Neutrophil (primary cell): ENCODE results near the gene OR10R2.

ENCODE experiments used
- H3K27ac ChIP-seq: fragments of 200-600 bp; sonication (generic); 2 replicates; pipeline ENCODE4 v1.5.1; 2016; ENCODE audit warnings: mild to moderate bottlenecking, moderate library complexity
- H3K27me3 ChIP-seq: fragments of 200-600 bp; sonication (generic); 2 replicates; pipeline ENCODE4 v1.6.0; 2016; ENCODE audit warnings: mild to moderate bottlenecking
- H3K36me3 ChIP-seq: fragments of 200-600 bp; sonication (generic); 2 replicates; pipeline ENCODE4 v1.5.1; 2017
- H3K4me1 ChIP-seq, 2 experiments: fragments of 200-600 bp in 1 of 2; sonication (generic) in 1 of 2; 1 replicate in 1 of 2; 2 replicates in 1 of 2; pipeline versions ENCODE4 v1.5.1 to v1.6.1; 2013 to 2016; ENCODE audit warnings: low read depth in 1 of 2, low read length in 1 of 2, mild to moderate bottlenecking in 1 of 2, moderate library complexity in 1 of 2; ENCODE audit not compliant: control insufficient read depth in 1 of 2, insufficient read depth in 1 of 2
- H3K4me3 ChIP-seq, 2 experiments: fragments of 200-600 bp in 1 of 2; sonication (generic) in 1 of 2; 1 replicate in 1 of 2; 2 replicates in 1 of 2; pipeline ENCODE4 v1.5.1; 2013 to 2016; ENCODE audit warnings: low read depth in 1 of 2, low read length in 1 of 2, mild to moderate bottlenecking in 1 of 2, moderate library complexity in 1 of 2
- H3K9me3 ChIP-seq: fragments of 200-600 bp; sonication (generic); 2 replicates; pipeline ENCODE4 v1.5.1; 2016
- TF ChIP-seq, protein P1 (sequence below): fragments of 200-600 bp; sonication (generic); IDR thresholded peaks from 2 replicates; pipeline ENCODE4 v1.5.1; 2016; ENCODE audit warnings: antibody characterized with exemption

Gene OR10R2

DNA sequence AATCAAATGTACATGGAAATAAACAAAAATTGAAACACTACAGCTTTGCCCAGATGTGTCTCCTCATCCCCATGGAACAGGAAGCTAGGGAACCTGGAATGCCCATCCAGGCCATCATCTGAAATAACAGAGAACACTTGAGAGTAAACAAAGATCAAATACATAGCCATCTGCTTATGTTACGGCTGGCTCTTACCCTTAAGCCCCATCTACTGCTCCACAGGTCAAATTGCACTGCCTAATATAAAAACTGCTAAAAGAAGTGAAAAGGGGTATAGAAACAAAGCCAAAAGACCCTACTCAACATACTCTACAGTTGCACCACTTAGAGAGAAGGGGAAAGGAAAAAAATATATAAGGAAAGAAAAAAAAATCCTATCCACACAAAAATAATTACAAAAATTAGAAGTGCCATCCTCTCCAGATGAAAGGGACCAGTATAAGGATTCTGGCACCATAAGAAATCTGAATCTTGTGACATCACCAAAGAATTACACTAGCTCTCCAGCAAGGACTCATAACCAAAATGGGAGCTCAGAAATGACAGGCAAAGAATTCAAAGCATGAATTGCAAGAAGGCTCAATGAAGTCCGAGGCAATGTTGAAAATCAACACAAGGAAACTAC, 55.3 kb downstream of the OR10R2 start:
- Histone ChIP-seq H3K36me3 (no peaks in the 10 kb centered on the region), H3K4me1 (no peaks in the 10 kb centered on the region), H3K9me3 (no peaks in the 10 kb centered on the region), H3K27ac (no peak overlapping the region), H3K27me3 (peaks cover 15% of the 10 kb centered on the region), H3K4me3 (no peak overlapping the region)
- TF ChIP-seq, protein P1, sequence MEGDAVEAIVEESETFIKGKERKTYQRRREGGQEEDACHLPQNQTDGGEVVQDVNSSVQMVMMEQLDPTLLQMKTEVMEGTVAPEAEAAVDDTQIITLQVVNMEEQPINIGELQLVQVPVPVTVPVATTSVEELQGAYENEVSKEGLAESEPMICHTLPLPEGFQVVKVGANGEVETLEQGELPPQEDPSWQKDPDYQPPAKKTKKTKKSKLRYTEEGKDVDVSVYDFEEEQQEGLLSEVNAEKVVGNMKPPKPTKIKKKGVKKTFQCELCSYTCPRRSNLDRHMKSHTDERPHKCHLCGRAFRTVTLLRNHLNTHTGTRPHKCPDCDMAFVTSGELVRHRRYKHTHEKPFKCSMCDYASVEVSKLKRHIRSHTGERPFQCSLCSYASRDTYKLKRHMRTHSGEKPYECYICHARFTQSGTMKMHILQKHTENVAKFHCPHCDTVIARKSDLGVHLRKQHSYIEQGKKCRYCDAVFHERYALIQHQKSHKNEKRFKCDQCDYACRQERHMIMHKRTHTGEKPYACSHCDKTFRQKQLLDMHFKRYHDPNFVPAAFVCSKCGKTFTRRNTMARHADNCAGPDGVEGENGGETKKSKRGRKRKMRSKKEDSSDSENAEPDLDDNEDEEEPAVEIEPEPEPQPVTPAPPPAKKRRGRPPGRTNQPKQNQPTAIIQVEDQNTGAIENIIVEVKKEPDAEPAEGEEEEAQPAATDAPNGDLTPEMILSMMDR: peak; percentile 35
